ENCODE data around the gene ROBO4.

- TF ChIP-seq ARNT (IDR thresholded peaks at IDR 0.05) (no peak), ZNF384 (IDR thresholded peaks at IDR 0.05) (no peak), SUZ12 (IDR thresholded peaks at IDR 0.05) (no peak), CTBP1 (IDR thresholded peaks at IDR 0.05; ENCODE audit: borderline replicate concordance) (no peak), FOXM1 (IDR thresholded peaks at IDR 0.05; ENCODE audit: borderline replicate concordance) (no peak)
Measured at GRCh38 chr11:124872741-124873140, 24.9 kb downstream of the ROBO4 start.

Measured in HEK293T (cell line).